HFF-Myc (cell line): ENCODE data around the gene GSG1L.

ENCODE experiments used
- DNase-seq: peaks from one replicate; pipeline ENCODE4 v3.0.0-alpha.2; 2011; ENCODE audit warnings: low read depth; ENCODE audit errors: extremely low read depth
- H3K4me3 ChIP-seq: replicated peaks from 2 replicates; pipeline ENCODE4 v1.5.1; 2011; ENCODE audit warnings: low read depth, mild to moderate bottlenecking, control low read depth, low read length
- TF ChIP-seq, protein P1 (sequence below): IDR thresholded peaks from 2 replicates; pipeline ENCODE4 v1.5.1; 2012; ENCODE audit warnings: mild to moderate bottlenecking, low read depth, low read length, control low read depth; ENCODE audit errors: missing control alignments

GSG1L gene

GRCh38 chr16:27824006-27824405 is 239.5 kb downstream of the GSG1L start:
- TF ChIP-seq, protein P1, sequence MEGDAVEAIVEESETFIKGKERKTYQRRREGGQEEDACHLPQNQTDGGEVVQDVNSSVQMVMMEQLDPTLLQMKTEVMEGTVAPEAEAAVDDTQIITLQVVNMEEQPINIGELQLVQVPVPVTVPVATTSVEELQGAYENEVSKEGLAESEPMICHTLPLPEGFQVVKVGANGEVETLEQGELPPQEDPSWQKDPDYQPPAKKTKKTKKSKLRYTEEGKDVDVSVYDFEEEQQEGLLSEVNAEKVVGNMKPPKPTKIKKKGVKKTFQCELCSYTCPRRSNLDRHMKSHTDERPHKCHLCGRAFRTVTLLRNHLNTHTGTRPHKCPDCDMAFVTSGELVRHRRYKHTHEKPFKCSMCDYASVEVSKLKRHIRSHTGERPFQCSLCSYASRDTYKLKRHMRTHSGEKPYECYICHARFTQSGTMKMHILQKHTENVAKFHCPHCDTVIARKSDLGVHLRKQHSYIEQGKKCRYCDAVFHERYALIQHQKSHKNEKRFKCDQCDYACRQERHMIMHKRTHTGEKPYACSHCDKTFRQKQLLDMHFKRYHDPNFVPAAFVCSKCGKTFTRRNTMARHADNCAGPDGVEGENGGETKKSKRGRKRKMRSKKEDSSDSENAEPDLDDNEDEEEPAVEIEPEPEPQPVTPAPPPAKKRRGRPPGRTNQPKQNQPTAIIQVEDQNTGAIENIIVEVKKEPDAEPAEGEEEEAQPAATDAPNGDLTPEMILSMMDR = no peak
- no peak for DNase-seq
- H3K4me3 ChIP-seq = no peak overlapping the region

GRCh38 chr16:27823421-27823820 is 240.1 kb downstream of the GSG1L start:
- no peak for DNase-seq
- TF ChIP-seq, protein P1 = no peak
- H3K4me3 ChIP-seq = no peak overlapping the region

GRCh38 chr16:27822996-27823395 is 240.5 kb downstream of the GSG1L start:
- DNase-seq = no peak
- TF ChIP-seq, protein P1 = no peak
- no peak overlapping the region for H3K4me3 ChIP-seq

DNA sequence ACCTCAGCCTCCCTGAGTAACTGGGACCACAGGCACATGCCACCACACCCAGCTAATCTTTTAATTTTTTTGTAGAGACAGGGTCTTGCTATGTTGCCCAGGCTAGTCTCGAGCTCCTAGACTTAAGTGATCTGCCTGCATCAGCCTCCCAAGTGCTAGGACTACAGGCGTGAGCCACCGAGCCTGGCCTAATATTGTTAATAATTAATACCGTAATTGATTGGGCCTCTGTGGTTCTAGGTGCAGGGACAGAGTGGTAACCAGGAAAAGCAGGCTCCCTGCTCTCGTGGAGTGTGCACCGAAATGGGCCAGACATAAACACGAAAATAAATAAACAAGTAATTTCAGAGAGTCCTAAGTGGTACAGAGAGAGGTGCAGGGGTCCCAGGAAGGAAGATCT is 241.0 kb downstream of the GSG1L start:
- H3K4me3 ChIP-seq = no peak overlapping the region
- TF ChIP-seq, protein P1 = no peak
- no peak for DNase-seq

DNA sequence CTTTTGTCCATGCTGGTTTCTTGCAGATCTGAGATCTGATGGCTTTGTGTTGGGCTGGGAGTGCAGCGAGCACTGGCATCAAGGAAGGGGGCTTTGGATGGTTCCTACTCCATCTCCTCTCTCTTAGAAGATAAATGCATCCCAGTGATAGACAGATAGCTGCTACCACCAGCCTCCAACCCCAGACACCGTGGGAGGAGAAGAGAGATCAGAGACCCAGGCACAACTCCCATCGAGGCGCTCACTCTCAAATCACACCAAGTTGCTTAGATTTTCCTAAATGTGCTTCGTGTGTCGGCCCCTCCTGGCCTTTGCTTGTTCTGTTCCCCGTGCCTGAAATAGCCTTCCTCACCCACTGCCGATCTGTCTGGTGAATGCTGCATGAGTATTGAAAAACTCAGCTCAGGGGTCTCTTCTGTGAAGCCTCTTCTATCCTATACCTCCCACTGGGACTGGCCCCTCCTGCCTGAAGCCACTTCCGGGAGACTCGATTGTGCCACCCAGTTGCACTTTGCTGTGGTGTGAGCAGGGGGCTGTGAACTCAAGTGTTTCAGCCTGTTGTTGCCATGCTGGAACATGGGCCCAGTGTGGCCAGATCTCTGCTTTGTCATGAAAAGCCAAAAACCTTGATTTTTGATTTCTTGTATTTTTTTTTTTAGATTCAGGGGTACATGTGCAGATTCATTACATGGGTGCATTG is 242.7 kb downstream of the GSG1L start:
- H3K4me3 ChIP-seq = no peak overlapping the region
- no peak for DNase-seq
- TF ChIP-seq, protein P1 = no peak

GRCh38 chr16:27819881-27820610 is 243.5 kb downstream of the GSG1L start:
- DNase-seq = no peak
- H3K4me3 ChIP-seq = no peak overlapping the region
- TF ChIP-seq, protein P1 = no peak
